OCI-LY1 (cell line): ENCODE measurements around the gene SLC43A1.

ENCODE experiments used
- H2AFZ ChIP-seq: fragments of 200-600 bp; sonication (generic), shearing (Covaris generic); 2 replicates; pipeline ENCODE4 v1.6.0; 2014; ENCODE audit warnings: antibody characterized with exemption, mild to moderate bottlenecking, low read length
- H3F3A ChIP-seq: fragments of 200-600 bp; sonication (generic), shearing (Covaris generic); 2 replicates; pipeline ENCODE4 v1.6.0; 2014; ENCODE audit warnings: mild to moderate bottlenecking, antibody characterized with exemption, low read length, moderate library complexity; ENCODE audit not compliant: insufficient read depth
- H3K27ac ChIP-seq: fragments of 200-600 bp; sonication (generic); 2 replicates; pipeline ENCODE4 v1.5.1; 2014; ENCODE audit warnings: low read length, mixed run types, mild to moderate bottlenecking, low read depth; ENCODE audit not compliant: poor library complexity, severe bottlenecking
- H3K27me3 ChIP-seq: fragments of 200-600 bp; sonication (generic); 2 replicates; pipeline ENCODE4 v1.6.0; 2014; ENCODE audit warnings: antibody characterized with exemption, mild to moderate bottlenecking, low read length, moderate library complexity; ENCODE audit not compliant: insufficient read depth
- H3K36me3 ChIP-seq: fragments of 200-600 bp; sonication (generic); 2 replicates; pipeline ENCODE4 v1.6.1; 2014; ENCODE audit warnings: mild to moderate bottlenecking, antibody characterized with exemption, low read length, moderate library complexity, mixed read lengths; ENCODE audit not compliant: insufficient read depth
- H3K4me1 ChIP-seq: fragments of 200-600 bp; sonication (generic); 2 replicates; pipeline ENCODE4 v1.5.1; 2014; ENCODE audit warnings: mild to moderate bottlenecking, low read length, moderate library complexity; ENCODE audit not compliant: insufficient read depth, severe bottlenecking
- H3K4me2 ChIP-seq: fragments of 200-600 bp; sonication (generic), shearing (Covaris generic); 2 replicates; pipeline ENCODE4 v1.6.1; 2014; ENCODE audit warnings: low read length
- H3K4me3 ChIP-seq: fragments of 200-600 bp; sonication (generic); 2 replicates; pipeline ENCODE4 v1.5.1; 2014; ENCODE audit warnings: low read length, low read depth, mild to moderate bottlenecking, mixed read lengths; ENCODE audit not compliant: poor library complexity, severe bottlenecking
- H3K79me2 ChIP-seq: fragments of 200-600 bp; shearing (Covaris generic); 2 replicates; pipeline ENCODE4 v1.6.1; 2016; ENCODE audit warnings: mixed run types, low read length, mixed read lengths; ENCODE audit not compliant: insufficient read depth
- H3K9ac ChIP-seq: fragments of 200-600 bp; sonication (generic), shearing (Covaris generic); 2 replicates; pipeline ENCODE4 v1.6.1; 2014; ENCODE audit warnings: mild to moderate bottlenecking, low read length, mixed read lengths
- H3K9me2 ChIP-seq: fragments of 200-600 bp; sonication (generic), shearing (Covaris generic); 2 replicates; pipeline ENCODE4 v1.6.1; 2014; ENCODE audit warnings: low read depth, mild to moderate bottlenecking, low read length, mixed read lengths
- H3K9me3 ChIP-seq: fragments of 200-600 bp; shearing (Covaris generic); 2 replicates; pipeline ENCODE4 v1.6.1; 2014; ENCODE audit warnings: low read length, mixed read lengths
- H4K20me1 ChIP-seq: fragments of 200-600 bp; sonication (generic), shearing (Covaris generic); 2 replicates; pipeline ENCODE4 v1.6.0; 2016; ENCODE audit warnings: mild to moderate bottlenecking, low read length; ENCODE audit not compliant: insufficient read depth
- EZH2 ChIP-seq: fragments of 200-600 bp; sonication (generic), shearing (Covaris generic); IDR thresholded peaks from 2 replicates; pipeline ENCODE4 v1.8.0; 2017; ENCODE audit warnings: borderline replicate concordance, mixed run types, mild to moderate bottlenecking, antibody characterized with exemption, low read length, moderate library complexity, mixed read lengths
- TF ChIP-seq, protein P1 (sequence below): fragments of 200-600 bp; sonication (generic), shearing (Covaris generic); IDR thresholded peaks from 2 replicates; pipeline ENCODE4 v1.5.1; 2017; ENCODE audit warnings: mild to moderate bottlenecking, antibody characterized with exemption, low read length, moderate library complexity, mixed read lengths

SLC43A1 gene

DNA sequence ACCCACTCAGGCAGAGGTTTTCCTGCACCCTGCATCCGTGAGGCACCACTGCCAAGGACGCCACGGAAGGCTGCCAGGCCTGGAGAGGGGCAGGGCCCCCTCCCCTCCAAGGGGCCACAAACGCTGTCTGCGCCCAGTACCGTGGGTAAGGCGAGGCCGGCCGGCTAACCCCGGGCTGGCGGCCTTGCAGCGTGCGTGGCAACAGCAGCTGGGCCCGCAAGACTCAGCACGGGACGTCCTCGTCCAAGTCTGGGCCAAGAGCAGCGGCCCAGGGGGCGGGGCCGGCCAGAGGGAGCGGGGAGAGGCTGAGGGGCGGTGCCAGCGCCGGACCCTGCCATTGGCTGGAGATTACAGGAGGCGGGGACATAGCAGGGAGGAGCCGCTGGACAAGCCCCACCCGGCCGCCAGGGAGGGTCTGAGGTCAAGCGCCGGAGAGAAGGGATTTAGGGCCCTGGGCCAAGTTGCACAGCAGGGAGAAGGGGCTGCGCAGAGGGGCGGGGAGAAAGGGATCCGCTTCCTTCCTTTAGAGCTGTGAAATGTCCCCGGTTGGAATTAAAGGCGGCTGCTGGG is 16.0 kb downstream of the SLC43A1 start:
- no peak for TF ChIP-seq EZH2
- TF ChIP-seq, protein P1, sequence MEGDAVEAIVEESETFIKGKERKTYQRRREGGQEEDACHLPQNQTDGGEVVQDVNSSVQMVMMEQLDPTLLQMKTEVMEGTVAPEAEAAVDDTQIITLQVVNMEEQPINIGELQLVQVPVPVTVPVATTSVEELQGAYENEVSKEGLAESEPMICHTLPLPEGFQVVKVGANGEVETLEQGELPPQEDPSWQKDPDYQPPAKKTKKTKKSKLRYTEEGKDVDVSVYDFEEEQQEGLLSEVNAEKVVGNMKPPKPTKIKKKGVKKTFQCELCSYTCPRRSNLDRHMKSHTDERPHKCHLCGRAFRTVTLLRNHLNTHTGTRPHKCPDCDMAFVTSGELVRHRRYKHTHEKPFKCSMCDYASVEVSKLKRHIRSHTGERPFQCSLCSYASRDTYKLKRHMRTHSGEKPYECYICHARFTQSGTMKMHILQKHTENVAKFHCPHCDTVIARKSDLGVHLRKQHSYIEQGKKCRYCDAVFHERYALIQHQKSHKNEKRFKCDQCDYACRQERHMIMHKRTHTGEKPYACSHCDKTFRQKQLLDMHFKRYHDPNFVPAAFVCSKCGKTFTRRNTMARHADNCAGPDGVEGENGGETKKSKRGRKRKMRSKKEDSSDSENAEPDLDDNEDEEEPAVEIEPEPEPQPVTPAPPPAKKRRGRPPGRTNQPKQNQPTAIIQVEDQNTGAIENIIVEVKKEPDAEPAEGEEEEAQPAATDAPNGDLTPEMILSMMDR = no peak
- Histone ChIP-seq H3K4me3 (no peak overlapping the region), H3K9me3 (no peaks in the 10 kb centered on the region), H3K36me3 (peaks cover 65% of the 10 kb centered on the region), H4K20me1 (no peaks in the 10 kb centered on the region), H3K79me2 (no peaks in the 10 kb centered on the region), H3K27ac (no peak overlapping the region), H3F3A (no peaks in the 10 kb centered on the region), H3K9ac (no peak overlapping the region), H3K9me2 (no peaks in the 10 kb centered on the region), H2AFZ (no peak overlapping the region), H3K4me1 (no peaks in the 10 kb centered on the region), H3K27me3 (no peaks in the 10 kb centered on the region), H3K4me2 (no peak overlapping the region)

DNA sequence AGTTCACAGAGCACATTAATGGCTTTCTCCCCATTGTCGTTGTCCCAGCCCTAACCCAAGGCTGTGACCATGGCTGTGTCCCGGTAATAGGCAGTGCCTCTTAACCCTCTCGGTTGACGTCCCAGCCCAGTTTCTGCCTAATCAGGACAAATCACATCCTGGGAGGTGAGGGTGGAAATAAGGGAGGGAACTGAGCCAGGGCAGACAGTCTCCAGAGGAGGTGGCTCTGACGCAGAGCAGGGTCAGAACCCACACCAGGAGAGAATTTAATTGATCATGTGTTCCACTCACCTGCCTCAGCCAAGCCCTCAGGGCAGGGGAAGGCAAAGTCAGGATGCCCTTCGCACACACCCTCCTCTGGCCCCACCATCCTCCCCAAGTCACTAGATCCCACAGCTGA is 17.0 kb downstream of the SLC43A1 start:
- H3K9ac ChIP-seq = no peak overlapping the region
- no peaks in the 10 kb centered on the region for H3K79me2 ChIP-seq
- no peak overlapping the region for H3K27ac ChIP-seq
- H3K27me3 ChIP-seq = no peaks in the 10 kb centered on the region
- H4K20me1 ChIP-seq = no peaks in the 10 kb centered on the region
- TF ChIP-seq EZH2 = no peak
- TF ChIP-seq, protein P1 = no peak
- H3K4me1 ChIP-seq = peaks cover 5% of the 10 kb centered on the region
- no peak overlapping the region for H3K4me2 ChIP-seq
- H3K9me2 ChIP-seq = no peaks in the 10 kb centered on the region
- no peaks in the 10 kb centered on the region for H3K9me3 ChIP-seq
- H3K36me3 ChIP-seq = peaks cover 65% of the 10 kb centered on the region
- H2AFZ ChIP-seq = no peak overlapping the region
- H3F3A ChIP-seq = no peaks in the 10 kb centered on the region
- H3K4me3 ChIP-seq = no peak overlapping the region

DNA sequence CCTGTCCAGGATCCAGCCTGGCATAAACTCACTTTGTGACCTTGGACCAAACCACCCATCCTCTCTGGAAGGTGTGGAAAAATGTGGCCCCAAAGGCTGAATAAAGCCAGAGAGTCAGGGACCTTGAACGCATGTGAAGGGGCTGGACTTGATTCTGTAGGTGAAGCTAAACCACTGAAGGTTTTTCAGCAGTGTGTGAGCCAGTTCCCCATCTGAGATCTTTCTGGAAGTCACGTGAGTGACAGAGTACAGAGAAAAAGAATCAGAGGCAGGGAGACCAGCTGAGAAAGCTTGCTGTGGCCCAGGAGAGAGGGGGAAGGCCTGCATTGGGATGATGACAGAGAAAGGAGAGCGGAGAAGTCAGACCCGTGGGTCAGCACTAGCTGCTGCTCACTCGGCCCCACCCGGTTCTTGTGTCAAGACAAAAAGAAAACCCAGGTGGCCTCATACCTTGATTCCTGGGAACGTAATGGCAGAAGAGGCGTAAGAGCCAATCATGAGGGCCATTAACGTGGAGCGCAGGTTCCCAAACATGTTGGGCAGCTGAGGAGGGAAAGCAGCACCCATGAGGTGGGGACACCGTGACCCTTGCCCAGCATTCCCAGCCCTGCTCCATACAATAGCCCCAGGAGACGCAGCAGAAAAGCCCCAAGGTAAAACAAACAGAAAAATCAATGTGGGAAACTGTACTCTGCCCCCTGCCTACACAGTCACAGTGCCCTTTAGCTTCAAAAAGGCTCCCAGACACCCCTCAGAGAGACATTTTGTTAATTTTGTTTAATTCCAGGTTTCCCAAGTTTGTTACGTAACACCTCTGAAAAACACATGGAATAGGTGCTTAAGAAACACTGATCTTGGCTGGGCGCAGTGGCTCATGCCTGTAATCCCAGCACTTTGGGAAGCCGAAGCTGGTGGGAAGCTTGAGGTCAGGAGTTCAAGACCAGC is 17.9 kb downstream of the SLC43A1 start:
- Histone ChIP-seq H3K79me2 (no peaks in the 10 kb centered on the region), H3K9ac (no peak overlapping the region), H3K27ac (no peak overlapping the region), H3K36me3 (peaks cover 65% of the 10 kb centered on the region), H3K4me1 (peaks cover 7% of the 10 kb centered on the region), H3K9me2 (no peaks in the 10 kb centered on the region), H4K20me1 (no peaks in the 10 kb centered on the region), H3F3A (no peaks in the 10 kb centered on the region), H3K9me3 (no peaks in the 10 kb centered on the region), H3K27me3 (no peaks in the 10 kb centered on the region), H3K4me2 (no peak overlapping the region), H3K4me3 (no peak overlapping the region), H2AFZ (no peak overlapping the region)
- TF ChIP-seq EZH2 = no peak
- TF ChIP-seq, protein P1 = no peak
